KMS-11 (cell line): ENCODE measurements around the gene SLC5A9.
"Not testable (repeated sequence)": the region's sequence is repeated elsewhere in the genome, so short reads cannot be mapped to it uniquely, and the experiment has no call there.

Experiments used
- H2AFZ ChIP-seq: fragments of 200-600 bp; sonication (generic); 2 replicates; pipeline ENCODE4 v1.6.1; 2016; ENCODE audit warnings: antibody characterized with exemption, mixed run types, low read depth
- H3K27ac ChIP-seq: fragments of 200-600 bp; sonication (generic); 2 replicates; pipeline ENCODE4 v1.6.1; 2016; ENCODE audit warnings: mild to moderate bottlenecking, mixed run types
- H3K27me3 ChIP-seq: fragments of 200-600 bp; sonication (generic); 2 replicates; pipeline ENCODE4 v1.6.1; 2017; ENCODE audit warnings: mild to moderate bottlenecking, low read depth, mixed run types, moderate library complexity; ENCODE audit not compliant: insufficient read depth
- H3K36me3 ChIP-seq: fragments of 200-600 bp; sonication (generic); 2 replicates; pipeline ENCODE4 v1.6.1; 2017; ENCODE audit warnings: mild to moderate bottlenecking, mixed run types; ENCODE audit not compliant: insufficient read depth
- H3K4me1 ChIP-seq: fragments of 200-600 bp; sonication (generic); 2 replicates; pipeline ENCODE4 v1.6.1; 2016; ENCODE audit warnings: mild to moderate bottlenecking, low read depth, mixed run types; ENCODE audit not compliant: poor library complexity, severe bottlenecking
- H3K4me2 ChIP-seq: fragments of 200-600 bp; sonication (generic); 2 replicates; pipeline ENCODE4 v1.7.0; 2016; ENCODE audit warnings: mild to moderate bottlenecking, mixed run types
- H3K4me3 ChIP-seq: fragments of 200-600 bp; sonication (generic); IDR thresholded peaks from 2 replicates; pipeline ENCODE4 v1.6.1; 2017; ENCODE audit warnings: low read depth, low read length, mixed read lengths; ENCODE audit not compliant: insufficient read depth
- H3K79me2 ChIP-seq: fragments of 200-600 bp; sonication (generic); 2 replicates; pipeline ENCODE4 v1.6.1; 2016; ENCODE audit warnings: low read depth, mixed run types; ENCODE audit not compliant: insufficient read depth
- H3K9ac ChIP-seq: fragments of 200-600 bp; sonication (generic); 2 replicates; pipeline ENCODE4 v1.6.1; 2016; ENCODE audit warnings: mild to moderate bottlenecking, mixed run types
- H4K20me1 ChIP-seq: fragments of 200-600 bp; sonication (generic); 2 replicates; pipeline ENCODE4 v1.6.1; 2016; ENCODE audit warnings: mild to moderate bottlenecking, mixed run types; ENCODE audit not compliant: insufficient read depth
- CTCF ChIP-seq: fragments of 200-600 bp; sonication (generic); conservative IDR thresholded peaks from 2 replicates; pipeline ENCODE4 v1.6.1; 2017; ENCODE audit warnings: low read depth, mild to moderate bottlenecking, antibody characterized with exemption, low read length, moderate library complexity, mixed read lengths

The SLC5A9 gene

GRCh38 chr1:48263041-48263440, 40.5 kb downstream of the SLC5A9 start:
- Histone ChIP-seq H3K79me2 (no peaks in the 10 kb centered on the region), H3K4me2 (no peak overlapping the region), H3K9ac (no peak overlapping the region), H2AFZ (no peak overlapping the region), H3K27ac (no peak overlapping the region), H3K4me3 (no peak overlapping the region), H4K20me1 (no peaks in the 10 kb centered on the region), H3K27me3 (no peaks in the 10 kb centered on the region), H3K4me1 (no peaks in the 10 kb centered on the region), H3K36me3 (no peaks in the 10 kb centered on the region)
- TF ChIP-seq CTCF, result no peak

- Histone ChIP-seq H3K4me1 (no peaks in the 10 kb centered on the region), H3K4me3 (no peak overlapping the region), H3K79me2 (no peaks in the 10 kb centered on the region), H3K27me3 (no peaks in the 10 kb centered on the region), H3K36me3 (no peaks in the 10 kb centered on the region), H3K27ac (no peak overlapping the region), H4K20me1 (no peaks in the 10 kb centered on the region), H3K9ac (no peak overlapping the region), H2AFZ (no peak overlapping the region), H3K4me2 (no peak overlapping the region)
- TF ChIP-seq CTCF, result no peak
Observed at GRCh38 chr1:48266576-48266975, 44.1 kb downstream of the SLC5A9 start.

- not testable (repeated sequence) for H3K4me2 ChIP-seq, H2AFZ ChIP-seq, H3K36me3 ChIP-seq, H3K4me1 ChIP-seq, H3K9ac ChIP-seq, H3K27ac ChIP-seq, H3K27me3 ChIP-seq, H4K20me1 ChIP-seq, H3K79me2 ChIP-seq, H3K4me3 ChIP-seq
Observed at GRCh38 chr1:48277437-48277836, 54.9 kb downstream of the SLC5A9 start.

- H3K27ac ChIP-seq, H3K36me3 ChIP-seq, H3K4me1 ChIP-seq, H2AFZ ChIP-seq, H4K20me1 ChIP-seq, H3K4me2 ChIP-seq, H3K27me3 ChIP-seq, H3K4me3 ChIP-seq, H3K9ac ChIP-seq, H3K79me2 ChIP-seq: not testable (repeated sequence)
Observed at GRCh38 chr1:48282329-48282728, 59.8 kb downstream of the SLC5A9 start.

- not testable (repeated sequence) for H4K20me1 ChIP-seq, H3K79me2 ChIP-seq, H3K27me3 ChIP-seq, H3K27ac ChIP-seq, H3K4me2 ChIP-seq, H3K4me1 ChIP-seq, H2AFZ ChIP-seq, H3K9ac ChIP-seq, H3K36me3 ChIP-seq, H3K4me3 ChIP-seq
Observed at GRCh38 chr1:48284696-48285420, 62.3 kb downstream of the SLC5A9 start.

- Histone ChIP-seq H2AFZ (no peak overlapping the region), H3K27me3 (no peaks in the 10 kb centered on the region)
- no peak for TF ChIP-seq CTCF
Observed at GRCh38 chr1:48285525-48285924, 63.0 kb downstream of the SLC5A9 start.

More at GRCh38 chr1:48285525-48285924, 63.0 kb downstream of the SLC5A9 start:
- Histone ChIP-seq H3K27ac (no peak overlapping the region), H3K9ac (no peak overlapping the region), H3K36me3 (no peaks in the 10 kb centered on the region), H4K20me1 (no peaks in the 10 kb centered on the region), H3K4me2 (no peak overlapping the region), H3K4me1 (no peaks in the 10 kb centered on the region), H3K79me2 (no peaks in the 10 kb centered on the region), H3K4me3 (no peak overlapping the region)
